DOHH2 (cell line): Measurements from ENCODE around the gene ATP6V0B.

Source experiments
- EZH2phosphoT487 ChIP-seq: fragments of 200-600 bp; sonication (generic); IDR thresholded peaks from 2 replicates; pipeline ENCODE4 v1.6.1; 2017; ENCODE audit warnings: borderline replicate concordance, mild to moderate bottlenecking, antibody characterized with exemption, low read length, moderate library complexity, mixed read lengths
- TF ChIP-seq, protein P1 (sequence below): fragments of 200-600 bp; sonication (generic); IDR thresholded peaks from one replicate; pipeline ENCODE4 v1.5.1; 2014; ENCODE audit warnings: antibody characterized with exemption, mild to moderate bottlenecking, low read depth, low read length; ENCODE audit not compliant: poor library complexity, severe bottlenecking

DNA sequence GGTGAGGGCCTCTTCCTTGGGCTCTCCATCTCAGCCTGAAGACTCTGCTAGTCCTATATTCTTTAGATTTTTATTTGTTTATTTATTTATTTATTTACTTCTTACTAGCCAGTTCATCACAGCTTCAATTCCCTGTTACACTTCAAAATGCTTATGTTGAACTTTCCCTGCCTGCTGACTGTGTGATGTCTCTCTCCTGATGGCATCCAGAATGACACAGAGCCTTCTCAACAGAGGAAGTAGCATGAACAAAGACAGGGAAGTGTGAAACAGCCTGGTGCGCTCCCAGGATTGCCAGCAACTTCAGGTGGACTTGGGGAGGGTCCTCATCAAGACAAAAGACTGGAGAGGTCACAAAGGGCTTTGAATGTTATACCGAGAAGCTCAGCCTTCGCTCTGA is 32.3 kb upstream of the ATP6V0B start:
- TF ChIP-seq, protein P1, sequence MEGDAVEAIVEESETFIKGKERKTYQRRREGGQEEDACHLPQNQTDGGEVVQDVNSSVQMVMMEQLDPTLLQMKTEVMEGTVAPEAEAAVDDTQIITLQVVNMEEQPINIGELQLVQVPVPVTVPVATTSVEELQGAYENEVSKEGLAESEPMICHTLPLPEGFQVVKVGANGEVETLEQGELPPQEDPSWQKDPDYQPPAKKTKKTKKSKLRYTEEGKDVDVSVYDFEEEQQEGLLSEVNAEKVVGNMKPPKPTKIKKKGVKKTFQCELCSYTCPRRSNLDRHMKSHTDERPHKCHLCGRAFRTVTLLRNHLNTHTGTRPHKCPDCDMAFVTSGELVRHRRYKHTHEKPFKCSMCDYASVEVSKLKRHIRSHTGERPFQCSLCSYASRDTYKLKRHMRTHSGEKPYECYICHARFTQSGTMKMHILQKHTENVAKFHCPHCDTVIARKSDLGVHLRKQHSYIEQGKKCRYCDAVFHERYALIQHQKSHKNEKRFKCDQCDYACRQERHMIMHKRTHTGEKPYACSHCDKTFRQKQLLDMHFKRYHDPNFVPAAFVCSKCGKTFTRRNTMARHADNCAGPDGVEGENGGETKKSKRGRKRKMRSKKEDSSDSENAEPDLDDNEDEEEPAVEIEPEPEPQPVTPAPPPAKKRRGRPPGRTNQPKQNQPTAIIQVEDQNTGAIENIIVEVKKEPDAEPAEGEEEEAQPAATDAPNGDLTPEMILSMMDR = no peak
- TF ChIP-seq EZH2phosphoT487 = no peak
